Body of pancreas (tissue), 4 donors: Measurements from ENCODE around the gene C2CD4A.

Experiments
- POLR2A ChIP-seq, 3 donors: fragments of 450-650 bp; IDR thresholded peaks; one replicate each; pipeline ENCODE4 v1.6.1; 2016; ENCODE audit warnings: antibody characterized with exemption in 3 of 3, mild to moderate bottlenecking in 2 of 3
- TF ChIP-seq, protein P1 (sequence below), 7 experiments: fragments of 450-650 bp in 4 of 7; fragments of 200-600 bp in 3 of 7; sonication (generic) in 3 of 7; IDR thresholded peaks; one replicate each; pipeline ENCODE4 v1.5.1; 2016 to 2019; ENCODE audit warnings: antibody characterized with exemption in 7 of 7

DNA sequence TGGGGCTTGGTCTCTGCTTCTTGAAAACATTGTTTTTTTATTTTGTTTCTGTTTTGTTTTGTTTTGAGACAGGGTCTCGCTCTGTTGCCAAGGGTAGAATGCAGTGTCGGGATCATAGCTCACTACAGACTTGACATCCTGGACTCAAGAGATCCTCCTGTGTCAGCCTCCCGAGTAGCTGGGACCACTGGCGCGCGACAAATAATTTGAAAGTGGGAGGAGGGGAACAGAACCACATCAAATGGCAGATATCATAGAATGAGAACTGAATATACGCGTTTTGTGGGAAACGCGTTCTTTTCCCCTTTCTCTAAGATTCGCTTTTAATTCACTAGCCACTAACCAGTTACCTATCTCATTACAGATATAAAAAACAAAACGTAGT, 5.9 kb upstream of the C2CD4A start:
- no peak for TF ChIP-seq POLR2A (IDR thresholded peaks at IDR 0.05)
- TF ChIP-seq, protein P1, sequence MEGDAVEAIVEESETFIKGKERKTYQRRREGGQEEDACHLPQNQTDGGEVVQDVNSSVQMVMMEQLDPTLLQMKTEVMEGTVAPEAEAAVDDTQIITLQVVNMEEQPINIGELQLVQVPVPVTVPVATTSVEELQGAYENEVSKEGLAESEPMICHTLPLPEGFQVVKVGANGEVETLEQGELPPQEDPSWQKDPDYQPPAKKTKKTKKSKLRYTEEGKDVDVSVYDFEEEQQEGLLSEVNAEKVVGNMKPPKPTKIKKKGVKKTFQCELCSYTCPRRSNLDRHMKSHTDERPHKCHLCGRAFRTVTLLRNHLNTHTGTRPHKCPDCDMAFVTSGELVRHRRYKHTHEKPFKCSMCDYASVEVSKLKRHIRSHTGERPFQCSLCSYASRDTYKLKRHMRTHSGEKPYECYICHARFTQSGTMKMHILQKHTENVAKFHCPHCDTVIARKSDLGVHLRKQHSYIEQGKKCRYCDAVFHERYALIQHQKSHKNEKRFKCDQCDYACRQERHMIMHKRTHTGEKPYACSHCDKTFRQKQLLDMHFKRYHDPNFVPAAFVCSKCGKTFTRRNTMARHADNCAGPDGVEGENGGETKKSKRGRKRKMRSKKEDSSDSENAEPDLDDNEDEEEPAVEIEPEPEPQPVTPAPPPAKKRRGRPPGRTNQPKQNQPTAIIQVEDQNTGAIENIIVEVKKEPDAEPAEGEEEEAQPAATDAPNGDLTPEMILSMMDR (IDR thresholded peaks at IDR 0.05) = no peak
